Tibial artery (tissue), 4 donors: ENCODE data around the gene FAM20B.

Source experiments
- DNase-seq, 2 donors: peaks; one replicate each; pipeline ENCODE4 v3.0.0-alpha.2; 2019
- H3K27ac ChIP-seq, 2 donors: fragments of 200-600 bp; sonication (generic) in 1 of 2; 1 replicate in 1 of 2; 2 replicates in 1 of 2; pipeline ENCODE4 v1.5.1; 2018 to 2019; ENCODE audit warnings: mild to moderate bottlenecking in 1 of 2
- H3K27me3 ChIP-seq, 2 donors: fragments of 200-600 bp; sonication (generic) in 1 of 2; one replicate each; pipeline versions ENCODE4 v1.5.1 to v1.6.0; 2016 to 2019
- H3K36me3 ChIP-seq, 3 donors: fragments of 200-600 bp; sonication (generic) in 2 of 3; one replicate each; pipeline ENCODE4 v1.5.1; 2016 to 2019; ENCODE audit warnings: mild to moderate bottlenecking in 2 of 3
- H3K4me1 ChIP-seq, 4 donors: fragments of 200-600 bp; sonication (generic) in 2 of 4; 1 replicate in 3 of 4; 2 replicates in 1 of 4; pipeline ENCODE4 v1.5.1; 2016 to 2019
- H3K4me3 ChIP-seq, 2 donors: fragments of 200-600 bp; sonication (generic) in 1 of 2; 1 replicate in 1 of 2; 2 replicates in 1 of 2; pipeline ENCODE4 v1.5.1; 2018 to 2019; ENCODE audit warnings: mild to moderate bottlenecking in 2 of 2
- H3K9me3 ChIP-seq, 3 donors: fragments of 200-600 bp; sonication (generic) in 1 of 3; one replicate each; pipeline ENCODE4 v1.5.1; 2016 to 2019
- CTCF ChIP-seq, 2 experiments: fragments of 200-600 bp in 1 of 2; fragments of 450-650 bp in 1 of 2; IDR thresholded peaks; one replicate each; pipeline ENCODE4 v1.5.1; 2017 to 2019; ENCODE audit warnings: antibody characterized with exemption in 2 of 2, mild to moderate bottlenecking in 1 of 2, moderate library complexity in 1 of 2
- intact Hi-C: fragments of 100-400 bp; cut with DNase I; formaldehyde crosslinking; loops from one replicate; pipeline ENCODE4 v1.15.0; 2023; ENCODE audit warnings: low total_unique reads

FAM20B gene

GRCh38 chr1:179003512-179004066 is 22.1 kb upstream of the FAM20B start:
- intact Hi-C loops: loop anchor here (2.0 to 5.0 kb wide), 3 partner anchors 191 to 461 kb away; no protein-coding TSS in a partner anchor
- Histone ChIP-seq H3K36me3 (no peaks in the 10 kb centered on the region), H3K9me3 (no peaks in the 10 kb centered on the region), H3K4me1 (peaks cover 0 to 11% (median 7%) of the 10 kb centered on the region in 4 donors), H3K27ac (no peak overlapping the region), H3K27me3 (no peaks in the 10 kb centered on the region), H3K4me3 (no peak overlapping the region)
- DNase-seq: no peak
- no peak for TF ChIP-seq CTCF (IDR thresholded peaks at IDR 0.05)

- H3K27ac ChIP-seq: no peak overlapping the region
- H3K36me3 ChIP-seq: no peaks in the 10 kb centered on the region
- TF ChIP-seq CTCF (IDR thresholded peaks at IDR 0.05): no peak
- H3K4me1 ChIP-seq: peaks cover 0 to 36% (median 9%) of the 10 kb centered on the region in 4 donors
- H3K4me3 ChIP-seq: no peak overlapping the region
- H3K9me3 ChIP-seq: no peaks in the 10 kb centered on the region
- no peaks in the 10 kb centered on the region for H3K27me3 ChIP-seq
- DNase-seq: no peak
- intact Hi-C loops: no loop called here
Measured at GRCh38 chr1:179007233-179007632, 18.5 kb upstream of the FAM20B start.

GRCh38 chr1:179010671-179011070 is 15.0 kb upstream of the FAM20B start:
- intact Hi-C loops: no loop called here
- Histone ChIP-seq H3K27me3 (no peaks in the 10 kb centered on the region), H3K4me3 (no peak overlapping the region), H3K36me3 (no peaks in the 10 kb centered on the region), H3K27ac (no peak overlapping the region), H3K9me3 (no peaks in the 10 kb centered on the region), H3K4me1 (peaks cover 0 to 28% (median 4%) of the 10 kb centered on the region in 4 donors)
- TF ChIP-seq CTCF (IDR thresholded peaks at IDR 0.05): no peak
- DNase-seq: no peak

GRCh38 chr1:179012038-179012437 is 13.7 kb upstream of the FAM20B start:
- no peak overlapping the region for H3K4me3 ChIP-seq
- intact Hi-C loops: no loop called here

GRCh38 chr1:179014123-179014522 is 11.6 kb upstream of the FAM20B start:
- peaks cover 0 to 43% (median 13%) of the 10 kb centered on the region in 4 donors for H3K4me1 ChIP-seq
- H3K4me3 ChIP-seq: no peak overlapping the region
- no peak for TF ChIP-seq CTCF (IDR thresholded peaks at IDR 0.05)
- H3K36me3 ChIP-seq: no peaks in the 10 kb centered on the region
- no peak for DNase-seq
- H3K27ac ChIP-seq: no peak overlapping the region
- intact Hi-C loops: no loop called here
- no peaks in the 10 kb centered on the region for H3K27me3 ChIP-seq
- H3K9me3 ChIP-seq: no peaks in the 10 kb centered on the region

More at GRCh38 chr1:179012038-179012437, 13.7 kb upstream of the FAM20B start:
- no peak for DNase-seq
- Histone ChIP-seq H3K27me3 (no peaks in the 10 kb centered on the region), H3K36me3 (no peaks in the 10 kb centered on the region), H3K27ac (no peak overlapping the region), H3K9me3 (no peaks in the 10 kb centered on the region), H3K4me1 (peaks cover 0 to 36% (median 8%) of the 10 kb centered on the region in 4 donors)
- TF ChIP-seq CTCF (IDR thresholded peaks at IDR 0.05): no peak

- Histone ChIP-seq H3K36me3 (no peaks in the 10 kb centered on the region), H3K27me3 (no peaks in the 10 kb centered on the region), H3K4me3 (no peak overlapping the region), H3K27ac (no peak overlapping the region), H3K4me1 (peaks cover 0 to 36% (median 11%) of the 10 kb centered on the region in 4 donors), H3K9me3 (no peaks in the 10 kb centered on the region)
- TF ChIP-seq CTCF (IDR thresholded peaks at IDR 0.05): no peak
- intact Hi-C loops: no loop called here
- DNase-seq: no peak
Measured at GRCh38 chr1:179015396-179015795, 10.3 kb upstream of the FAM20B start.
